Spleen (tissue), 11 donors: Measurements from ENCODE around the gene CETP. TPM values are rescaled to one million over a fixed set of nuclear protein-coding genes. Genes with fewer than 3 reads are reported as not detected.

Experiments
- DNase-seq: peaks from one replicate; pipeline ENCODE4 v3.0.0-alpha.2; 2020
- H3K27ac ChIP-seq, 8 donors: fragments of 200-600 bp; sonication (generic) in 7 of 8; 1 replicate in 4 of 8; 2 replicates in 4 of 8; pipeline versions ENCODE4 v1.5.0 to v1.8.0; 2016 to 2021; ENCODE audit warnings: inconsistent platforms in 4 of 8, mild to moderate bottlenecking in 4 of 8, moderate library complexity in 1 of 8
- H3K27me3 ChIP-seq, 7 donors: fragments of 200-600 bp; sonication (generic) in 6 of 7; replicated peaks in 1 of 7; 1 replicate in 4 of 7; 2 replicates in 3 of 7; pipeline versions ENCODE4 v1.5.0 to v1.8.0; 2016 to 2021; ENCODE audit warnings: inconsistent platforms in 3 of 7, mild to moderate bottlenecking in 1 of 7
- H3K36me3 ChIP-seq, 6 donors: fragments of 200-600 bp; sonication (generic) in 5 of 6; 1 replicate in 4 of 6; 2 replicates in 2 of 6; pipeline versions ENCODE4 v1.5.0 to v1.8.0; 2016 to 2021; ENCODE audit warnings: inconsistent platforms in 2 of 6
- H3K4me1 ChIP-seq, 6 donors: fragments of 200-600 bp; sonication (generic) in 5 of 6; 1 replicate in 3 of 6; 2 replicates in 3 of 6; pipeline versions ENCODE4 v1.5.0 to v1.8.0; 2016 to 2021; ENCODE audit warnings: inconsistent platforms in 3 of 6
- H3K4me3 ChIP-seq, 8 donors: fragments of 200-600 bp; sonication (generic) in 7 of 8; 1 replicate in 4 of 8; 2 replicates in 4 of 8; pipeline versions ENCODE4 v1.5.0 to v1.8.0; 2016 to 2021; ENCODE audit warnings: inconsistent platforms in 4 of 8, mild to moderate bottlenecking in 4 of 8, moderate library complexity in 2 of 8
- H3K9me3 ChIP-seq, 8 donors: fragments of 200-600 bp; sonication (generic) in 7 of 8; 1 replicate in 4 of 8; 2 replicates in 4 of 8; pipeline versions ENCODE4 v1.5.0 to v1.8.0; 2016 to 2021; ENCODE audit warnings: inconsistent platforms in 4 of 8
- POLR2A ChIP-seq, 3 donors: fragments of 450-650 bp; IDR thresholded peaks; one replicate each; pipeline ENCODE4 v1.5.1; 2017; ENCODE audit warnings: antibody characterized with exemption in 3 of 3, mild to moderate bottlenecking in 1 of 3
- POLR2AphosphoS5 ChIP-seq, 3 donors: sonication (generic); formaldehyde crosslinking; IDR thresholded peaks; one replicate each; pipeline ENCODE4 v1.5.1; 2017; ENCODE audit warnings: antibody characterized with exemption in 3 of 3
- WGBS, 5 donors: extraction: QIAGEN DNeasy Blood & Tissue Kit in 3 of 5; methylation state at CpG; one replicate each; pipeline versions ENCODE4 v1.1.5 to v1.1.7; 2013 to 2018; 5-methylcytosine and 5-hydroxymethylcytosine counted together
- intact Hi-C: fragments of 100-400 bp; cut with DNase I; formaldehyde crosslinking; loops from one replicate; pipeline ENCODE4 v1.15.0; 2023; ENCODE audit warnings: low total_unique reads
- polyA plus RNA-seq, 3 donors: library from polyadenylated mRNA; stranded (reverse); fragments of 200-250 nt; gene quantifications; one replicate each; pipeline ENCODE4 v1.2.1, GENCODE V29; 2013
- total RNA-seq, 7 donors: library from RNA; depleted of rRNA in 3 of 7; stranded (reverse); fragments of >200 nt in 3 of 7; fragmentation: NEBNext Ultra II Directional in 4 of 7; extraction: Animal tissue kit (Norgen Biotek cat#: 25700) in 4 of 7; gene quantifications; one replicate each; pipeline versions ENCODE4 v1.1.0 to v1.2.1, GENCODE V29; 2016 to 2021
- TF ChIP-seq, protein P1 (sequence below), 11 experiments: fragments of 200-600 bp in 7 of 11; fragments of 450-650 bp in 4 of 11; sonication (generic) in 4 of 11; IDR thresholded peaks in 8 of 11; conservative IDR thresholded peaks in 3 of 11; 1 replicate in 7 of 11; 2 replicates in 4 of 11; pipeline versions ENCODE4 v1.4.0 to v1.8.0; 2016 to 2021; ENCODE audit warnings: antibody characterized with exemption in 11 of 11, inconsistent platforms in 4 of 11, mild to moderate bottlenecking in 1 of 11
- donor health status: healthy with polysubstance abuse.
- donor health status: DM: no; HTN: no; CAD: no; lungs with moderate emphysema.
- donor health status: DM: no; HTN: no; CAD: no.
- donor health status: Bipolar disorder and iron deficiency.
- donor health status: healthy.
- donor health status: DM: no; HTN: no; CAD: no.
- donor health status: DM: yes; HTN: yes; CAD: no.

The CETP gene
- total and polyA plus RNA-seq, 10 donors = 7.6 to 73.8 (median 32.0) TPM

DNA sequence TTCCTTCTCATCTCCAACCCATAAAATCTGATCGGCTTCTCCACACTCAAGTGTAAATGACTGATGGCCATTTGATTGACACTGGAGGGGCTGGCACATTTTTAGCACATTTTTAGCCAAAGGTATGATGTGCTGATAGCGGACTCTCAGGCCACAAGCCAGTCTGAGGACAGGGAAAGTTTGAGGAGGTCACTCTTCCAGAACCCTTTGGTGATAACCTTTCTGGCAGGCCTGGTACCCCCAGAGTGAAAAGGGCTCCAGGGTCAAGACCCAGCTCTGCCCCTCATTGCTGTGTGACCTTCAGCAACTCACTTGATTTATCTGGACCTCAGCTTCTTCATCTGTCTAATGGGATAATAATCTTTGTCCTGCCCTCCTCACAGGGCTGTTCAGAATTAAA, 25.9 kb downstream of the CETP start:
- Histone ChIP-seq H3K36me3 (peaks cover 0 to 52% (median 0%) of the 10 kb centered on the region in 6 donors), H3K27me3 (no peaks in the 10 kb centered on the region), H3K9me3 (no peaks in the 10 kb centered on the region), H3K4me1 (peaks cover 54 to 97% (median 80%) of the 10 kb centered on the region in 6 donors), H3K4me3 (peak overlapping the region in 5 of 8 donors; percentile 78 to 96 (median 90)), H3K27ac (peak overlapping the region in 7 of 8 donors; percentile 29 to 96 (median 93))
- peak; percentile 11 for DNase-seq
- 90 to 93% (median 92%) methylated on average over 2 of the region's 2 CpGs for WGBS, 5 donors
- intact Hi-C loops = no loop called here
- TF ChIP-seq, protein P1, sequence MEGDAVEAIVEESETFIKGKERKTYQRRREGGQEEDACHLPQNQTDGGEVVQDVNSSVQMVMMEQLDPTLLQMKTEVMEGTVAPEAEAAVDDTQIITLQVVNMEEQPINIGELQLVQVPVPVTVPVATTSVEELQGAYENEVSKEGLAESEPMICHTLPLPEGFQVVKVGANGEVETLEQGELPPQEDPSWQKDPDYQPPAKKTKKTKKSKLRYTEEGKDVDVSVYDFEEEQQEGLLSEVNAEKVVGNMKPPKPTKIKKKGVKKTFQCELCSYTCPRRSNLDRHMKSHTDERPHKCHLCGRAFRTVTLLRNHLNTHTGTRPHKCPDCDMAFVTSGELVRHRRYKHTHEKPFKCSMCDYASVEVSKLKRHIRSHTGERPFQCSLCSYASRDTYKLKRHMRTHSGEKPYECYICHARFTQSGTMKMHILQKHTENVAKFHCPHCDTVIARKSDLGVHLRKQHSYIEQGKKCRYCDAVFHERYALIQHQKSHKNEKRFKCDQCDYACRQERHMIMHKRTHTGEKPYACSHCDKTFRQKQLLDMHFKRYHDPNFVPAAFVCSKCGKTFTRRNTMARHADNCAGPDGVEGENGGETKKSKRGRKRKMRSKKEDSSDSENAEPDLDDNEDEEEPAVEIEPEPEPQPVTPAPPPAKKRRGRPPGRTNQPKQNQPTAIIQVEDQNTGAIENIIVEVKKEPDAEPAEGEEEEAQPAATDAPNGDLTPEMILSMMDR (IDR thresholded peaks at IDR 0.05 in 8 of 11, conservative IDR thresholded peaks at IDR 0.05 in 3 of 11) = no peak
- TF ChIP-seq POLR2A (IDR thresholded peaks at IDR 0.05) (no peak), POLR2AphosphoS5 (IDR thresholded peaks at IDR 0.05) (no peak)

DNA sequence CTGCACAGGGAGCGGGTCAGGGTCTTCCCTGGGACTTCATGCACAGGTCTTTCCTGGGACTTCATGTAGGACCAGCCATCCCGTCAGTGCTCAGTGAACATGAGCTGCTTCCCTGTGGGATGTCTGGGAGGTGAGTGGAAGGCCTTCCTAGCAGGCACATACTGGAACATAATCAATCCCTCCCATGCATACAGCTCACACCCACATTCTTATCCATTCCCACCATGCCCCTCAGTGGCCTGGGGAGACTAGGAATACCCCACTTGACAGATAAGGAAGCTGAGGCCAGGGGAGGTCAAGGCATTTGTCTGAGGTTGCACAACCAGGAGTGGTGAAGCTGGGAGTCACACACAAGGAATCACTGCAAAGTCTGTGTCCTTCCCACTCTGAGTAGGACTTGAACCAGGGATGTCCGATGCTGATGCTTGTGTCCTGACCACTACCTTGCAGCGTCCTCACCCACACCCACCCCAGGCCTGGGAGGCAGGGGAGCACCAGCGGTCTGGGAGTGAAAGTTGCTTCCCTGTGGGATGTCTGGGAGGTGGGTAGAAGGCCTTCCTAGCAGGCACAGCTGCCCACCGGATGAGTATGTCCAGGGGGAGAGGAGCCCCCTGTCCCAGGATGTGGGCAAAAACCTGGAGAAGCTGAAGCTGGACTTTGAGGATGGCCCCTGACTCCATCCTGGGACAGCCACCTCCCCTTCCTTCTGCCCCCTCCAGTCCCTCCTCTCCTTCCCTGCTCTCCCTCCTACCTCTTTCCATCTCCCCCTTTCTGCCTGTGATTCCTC, 26.6 kb downstream of the CETP start:
- Histone ChIP-seq H3K27ac (peak overlapping the region; percentile 91 to 96 (median 93)), H3K9me3 (no peaks in the 10 kb centered on the region), H3K27me3 (no peaks in the 10 kb centered on the region), H3K4me3 (peak overlapping the region; percentile 78 to 98 (median 92)), H3K36me3 (peaks cover 0 to 52% (median 1%) of the 10 kb centered on the region in 6 donors), H3K4me1 (peaks cover 58 to 97% (median 83%) of the 10 kb centered on the region in 6 donors)
- 38 to 73% (median 57%) methylated on average over 3 to 6 of the region's 6 CpGs for WGBS, 5 donors
- intact Hi-C loops = no loop called here
- no peak for TF ChIP-seq POLR2A (IDR thresholded peaks at IDR 0.05)
- peak in 2 of 3 donors; percentile 36 to 48 for TF ChIP-seq POLR2AphosphoS5 (IDR thresholded peaks at IDR 0.05)
- DNase-seq = no peak

DNA sequence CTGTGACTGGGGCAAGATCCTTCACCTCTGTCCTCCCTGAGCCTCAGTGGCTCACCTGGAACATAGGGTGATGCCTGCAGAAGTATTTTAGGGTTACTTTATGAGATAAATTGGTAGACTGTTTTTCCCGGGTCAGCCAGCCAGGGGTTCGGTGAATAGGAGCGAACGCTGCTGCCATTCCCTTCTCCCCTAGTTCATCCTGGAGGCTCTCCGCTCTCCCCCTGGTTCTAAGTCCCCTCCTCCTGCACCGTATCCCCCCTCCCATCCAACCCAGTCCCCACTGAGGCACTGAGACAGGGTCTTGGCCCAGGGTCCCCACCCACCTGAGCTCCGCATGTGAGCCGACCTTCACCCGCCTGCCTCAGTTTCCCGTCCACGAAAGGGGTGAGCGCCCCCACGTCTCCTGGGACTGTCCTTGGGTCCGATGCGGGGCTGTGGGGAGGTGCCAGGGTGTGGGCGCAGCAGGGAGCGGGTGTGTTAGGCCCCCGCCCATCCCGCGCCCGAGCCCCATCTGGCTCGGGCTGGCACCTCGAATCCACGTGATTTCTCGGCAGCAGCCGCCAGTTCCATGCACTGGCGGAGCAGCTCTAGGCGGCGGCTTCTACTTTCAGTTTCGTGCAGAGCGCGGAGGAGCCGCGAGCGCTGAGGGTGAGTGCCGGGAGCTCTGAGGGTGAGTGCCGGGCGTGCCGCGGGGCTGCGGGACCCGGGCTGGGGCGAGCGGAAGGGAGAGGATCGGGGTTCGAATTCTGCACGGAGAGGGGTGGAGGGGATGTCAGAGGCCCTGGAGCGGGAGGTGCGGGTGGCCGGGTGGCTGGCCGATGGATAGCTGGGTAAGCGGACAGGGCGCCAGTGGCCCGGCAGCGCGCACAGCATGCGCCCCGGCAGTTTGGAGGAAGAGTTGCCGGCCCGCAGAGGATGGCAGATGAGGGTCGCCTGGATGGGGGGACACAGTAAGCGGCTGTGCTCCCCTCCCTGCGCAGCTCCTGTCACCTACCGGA, 27.5 kb downstream of the CETP start, which contains the start of gene NLRC5:
TSS of gene NLRC5 (plus strand) at position 610 of the 998 bp plus-strand sequence. CDS start 31,156 bp downstream, outside the sequence.
- no peaks in the 10 kb centered on the region for H3K9me3 ChIP-seq
- H3K27me3 ChIP-seq = no peaks in the 10 kb centered on the region
- DNase-seq = peak; percentile 98
- TF ChIP-seq, protein P1 (IDR thresholded peaks at IDR 0.05 in 8 of 11, conservative IDR thresholded peaks at IDR 0.05 in 3 of 11) = peak in 1 of 11 experiments; percentile 18
- TF ChIP-seq POLR2AphosphoS5 (IDR thresholded peaks at IDR 0.05) (peak; percentile 97 to 98 (median 97)), POLR2A (IDR thresholded peaks at IDR 0.05) (peak; percentile 57 to 83 (median 73))
- intact Hi-C loops = no loop called here
- H3K4me3 ChIP-seq = peak within 1 kb of the TSS; percentile 78 to 98 (median 92)
- 2 to 5% (median 3%) methylated on average over 46 to 64 of the region's 64 CpGs for WGBS, 5 donors
- H3K4me1 ChIP-seq = peaks cover 63 to 97% (median 89%) of the 10 kb centered on the region in 6 donors
- H3K27ac ChIP-seq = peak within 1 kb of the TSS; percentile 91 to 96 (median 93)
- peaks cover 0 to 50% (median 0%) of the 10 kb centered on the region in 6 donors for H3K36me3 ChIP-seq

DNA sequence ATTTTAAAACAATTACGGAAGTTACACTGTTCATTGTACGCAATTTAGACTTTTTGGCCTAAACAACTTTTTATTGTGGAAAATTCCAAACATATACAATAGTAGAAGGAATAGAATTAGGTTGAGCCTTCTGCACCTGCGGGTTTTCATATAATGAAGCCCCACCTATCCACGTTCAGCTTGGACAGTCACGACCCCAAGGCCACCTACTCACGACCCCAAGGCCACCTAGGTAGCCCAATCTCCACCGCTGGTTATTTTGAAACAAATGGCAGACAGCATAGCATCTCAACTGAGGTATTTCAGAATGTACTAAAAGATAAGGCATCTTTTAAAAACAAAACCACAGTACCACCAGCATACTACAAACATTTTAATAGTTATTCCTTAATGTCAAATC, 28.2 kb downstream of the CETP start:
- Histone ChIP-seq H3K4me1 (peaks cover 71 to 97% (median 89%) of the 10 kb centered on the region in 6 donors), H3K27me3 (no peaks in the 10 kb centered on the region), H3K9me3 (no peaks in the 10 kb centered on the region), H3K27ac (peak overlapping the region; percentile 91 to 96 (median 93)), H3K36me3 (peaks cover 0 to 56% (median 0%) of the 10 kb centered on the region in 6 donors), H3K4me3 (peak overlapping the region; percentile 78 to 98 (median 92))
- TF ChIP-seq, protein P1 (IDR thresholded peaks at IDR 0.05 in 8 of 11, conservative IDR thresholded peaks at IDR 0.05 in 3 of 11) = no peak
- TF ChIP-seq POLR2AphosphoS5 (IDR thresholded peaks at IDR 0.05) = no peak
- WGBS, 5 donors = 6 to 12% (median 9%) methylated on average over 7 of the region's 7 CpGs
- intact Hi-C loops = no loop called here
- no peak for DNase-seq
